OCI-LY3 (cell line): ENCODE data around the gene CEBPB.
"Not testable (repeated sequence)": the region's sequence is repeated elsewhere in the genome, so short reads cannot be mapped to it uniquely, and the experiment has no call there.

Source experiments
- H2AFZ ChIP-seq: fragments of 200-600, 300-600 bp; shearing (Covaris generic); 2 replicates; pipeline ENCODE4 v1.6.0; 2014; ENCODE audit warnings: antibody characterized with exemption, low read depth, low read length
- H3K27ac ChIP-seq: fragments of 200-600, 300-600 bp; sonication (generic); 2 replicates; pipeline ENCODE4 v1.5.1; 2014; ENCODE audit warnings: mild to moderate bottlenecking, low read length, moderate library complexity, mixed read lengths
- H3K27me3 ChIP-seq: fragments of 200-600, 300-600 bp; sonication (generic); 2 replicates; pipeline ENCODE4 v1.6.1; 2014; ENCODE audit warnings: low read depth, low read length, mixed read lengths
- H3K36me3 ChIP-seq: fragments of 200-600, 300-600 bp; sonication (generic); replicated peaks from 2 replicates; pipeline ENCODE3; 2014; ENCODE audit warnings: low read depth, low read length, mixed read lengths
- H3K4me1 ChIP-seq: fragments of 300-600, 200-600 bp; sonication (generic); 2 replicates; pipeline ENCODE4 v1.6.1; 2014; ENCODE audit warnings: low read length, mixed read lengths
- H3K4me2 ChIP-seq: fragments of 200-600, 300-600 bp; sonication (generic); 2 replicates; pipeline ENCODE4 v1.6.1; 2014; ENCODE audit warnings: low read length, mixed read lengths
- H3K4me3 ChIP-seq: fragments of 300-600, 200-600 bp; sonication (generic); 2 replicates; pipeline ENCODE4 v1.5.1; 2014; ENCODE audit warnings: antibody characterized with exemption, mild to moderate bottlenecking, low read length, moderate library complexity
- H3K79me2 ChIP-seq: fragments of 300-600, 200-600 bp; shearing (Covaris generic); 2 replicates; pipeline ENCODE4 v1.6.1; 2014; ENCODE audit warnings: mild to moderate bottlenecking, low read length, mixed read lengths
- H3K9ac ChIP-seq: fragments of 300-600, 200-600 bp; shearing (Covaris generic); 2 replicates; pipeline ENCODE4 v1.6.0; 2014; ENCODE audit warnings: mild to moderate bottlenecking, low read length, moderate library complexity
- H3K9me3 ChIP-seq: fragments of 200-600, 300-600 bp; shearing (Covaris generic); 2 replicates; pipeline ENCODE4 v1.6.1; 2014; ENCODE audit warnings: low read length, mixed read lengths; ENCODE audit not compliant: insufficient read depth
- H4K20me1 ChIP-seq: fragments of 200-600, 300-600 bp; sonication (generic); 2 replicates; pipeline ENCODE4 v1.6.1; 2016; ENCODE audit warnings: low read length, mixed read lengths; ENCODE audit not compliant: insufficient read depth
- CTCF ChIP-seq: fragments of 200-600, 300-600 bp; sonication (generic); IDR thresholded peaks from 2 replicates; pipeline ENCODE4 v1.5.1; 2014; ENCODE audit warnings: antibody characterized with exemption, low read length, low read depth
- EZH2phosphoT487 ChIP-seq: fragments of 200-600 bp; shearing (Covaris generic); IDR thresholded peaks from 2 replicates; pipeline ENCODE4 v1.6.1; 2018; ENCODE audit warnings: antibody characterized with exemption, mixed run types, low read depth

The CEBPB gene

DNA sequence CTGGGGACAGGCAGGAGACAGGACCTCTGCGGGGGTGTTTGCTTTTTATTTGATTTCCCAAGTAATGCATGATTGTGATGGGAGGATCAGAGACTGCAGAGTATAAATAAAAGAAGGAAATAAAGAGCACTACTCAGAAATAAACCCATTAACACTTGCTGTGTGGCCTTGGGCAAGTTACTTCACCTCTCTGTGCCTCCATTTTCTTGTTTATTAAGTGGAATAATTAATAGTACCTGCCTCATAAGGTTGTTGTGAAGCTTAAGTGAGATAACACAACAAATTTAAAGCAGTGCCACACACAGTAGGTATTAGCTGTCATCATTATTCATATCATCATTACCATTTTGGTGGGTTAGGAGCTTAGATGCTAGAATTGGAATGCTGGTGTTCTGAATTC, 8.1 kb downstream of the CEBPB start:
- Histone ChIP-seq H3K4me2 (no peak overlapping the region), H3K4me1 (no peaks in the 10 kb centered on the region), H3K27me3 (peaks cover 7% of the 10 kb centered on the region; the same call in 1 of the 2 replicates), H3K79me2 (peaks cover 11% of the 10 kb centered on the region), H3K36me3 (peaks cover 9% of the 10 kb centered on the region), H3K9me3 (0 out of 2 replicates have a peak, but pooled peaks cover 1% of the 10 kb centered on the region), H3K27ac (no peak overlapping the region), H3K9ac (no peak overlapping the region), H4K20me1 (peaks cover 7% of the 10 kb centered on the region), H2AFZ (no peak overlapping the region), H3K4me3 (no peak overlapping the region)
- TF ChIP-seq EZH2phosphoT487 (no peak), CTCF (no peak)

DNA sequence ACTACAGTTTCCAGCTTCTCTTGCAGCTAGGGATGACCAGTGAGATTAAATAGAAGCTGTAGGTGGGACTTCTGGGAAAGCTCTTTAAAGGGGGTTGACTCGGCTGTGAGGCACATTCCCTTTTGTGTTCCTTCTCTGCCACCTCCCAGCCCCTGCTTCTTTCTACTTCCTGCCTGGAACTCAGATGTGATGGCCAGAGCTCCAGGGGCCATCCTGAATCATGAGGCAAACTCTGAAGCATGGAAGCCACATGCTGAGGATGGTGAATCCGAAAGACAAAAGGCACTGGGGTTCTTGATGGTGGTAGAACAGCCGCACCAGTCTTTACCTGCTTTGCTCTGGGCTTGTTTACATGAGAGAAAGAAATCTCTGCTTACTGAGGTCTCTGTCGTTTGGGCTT, 9.1 kb downstream of the CEBPB start:
- Histone ChIP-seq H3K4me1 (no peaks in the 10 kb centered on the region), H3K79me2 (0 out of 2 replicates have a peak, but pooled peaks cover under 1% of the 10 kb centered on the region), H2AFZ (no peak overlapping the region), H3K4me2 (no peak overlapping the region), H4K20me1 (no peaks in the 10 kb centered on the region), H3K9me3 (0 out of 2 replicates have a peak, but pooled peaks cover 6% of the 10 kb centered on the region), H3K27me3 (peaks cover 15% of the 10 kb centered on the region; the same call in 1 of the 2 replicates), H3K4me3 (no peak overlapping the region), H3K9ac (no peak overlapping the region), H3K36me3 (peaks cover 1% of the 10 kb centered on the region), H3K27ac (no peak overlapping the region)
- TF ChIP-seq EZH2phosphoT487 (no peak), CTCF (no peak)

- H3K4me1 ChIP-seq: no peaks in the 10 kb centered on the region
- no peak overlapping the region for H3K4me2 ChIP-seq
- no peaks in the 10 kb centered on the region for H3K36me3 ChIP-seq
- H3K9me3 ChIP-seq: 0 out of 2 replicates have a peak, but pooled peaks cover 6% of the 10 kb centered on the region
- peaks cover 15% of the 10 kb centered on the region; the same call in 1 of the 2 replicates for H3K27me3 ChIP-seq
- no peaks in the 10 kb centered on the region for H4K20me1 ChIP-seq
- no peak overlapping the region for H2AFZ ChIP-seq
- H3K9ac ChIP-seq: no peak overlapping the region
- no peak overlapping the region for H3K27ac ChIP-seq
- TF ChIP-seq EZH2phosphoT487 (no peak), CTCF (no peak)
- H3K4me3 ChIP-seq: no peak overlapping the region
- H3K79me2 ChIP-seq: no peaks in the 10 kb centered on the region
Measured at GRCh38 chr20:50200482-50201104, 10.0 kb downstream of the CEBPB start.

- not testable (repeated sequence) for H3K4me1 ChIP-seq, H3K27ac ChIP-seq, H4K20me1 ChIP-seq, H3K9ac ChIP-seq, H3K4me3 ChIP-seq, H3K4me2 ChIP-seq, H2AFZ ChIP-seq, H3K79me2 ChIP-seq, H3K36me3 ChIP-seq, H3K9me3 ChIP-seq
- H3K27me3 ChIP-seq: peaks cover 25% of the 10 kb centered on the region; the same call in 1 of the 2 replicates
Measured at GRCh38 chr20:50201710-50202109, 11.1 kb downstream of the CEBPB start.
